Prostate gland (tissue), 2 donors: ENCODE data around the gene CACNG8.

Experiments
- POLR2A ChIP-seq: fragments of 450-650 bp; IDR thresholded peaks from one replicate; pipeline ENCODE4 v1.6.1; 2016; ENCODE audit warnings: antibody characterized with exemption, mild to moderate bottlenecking
- POLR2AphosphoS5 ChIP-seq: sonication (generic); formaldehyde crosslinking; IDR thresholded peaks from one replicate; pipeline ENCODE4 v1.6.1; 2017; ENCODE audit warnings: antibody characterized with exemption
- TF ChIP-seq, protein P1 (sequence below), 4 experiments: fragments of 200-600 bp in 2 of 4; fragments of 450-650 bp in 2 of 4; sonication (generic) in 2 of 4; IDR thresholded peaks; 1 replicate in 3 of 4; 2 replicates in 1 of 4; pipeline ENCODE4 v1.5.1; 2016 to 2019; ENCODE audit warnings: antibody characterized with exemption in 4 of 4, mild to moderate bottlenecking in 2 of 4, moderate library complexity in 2 of 4

DNA sequence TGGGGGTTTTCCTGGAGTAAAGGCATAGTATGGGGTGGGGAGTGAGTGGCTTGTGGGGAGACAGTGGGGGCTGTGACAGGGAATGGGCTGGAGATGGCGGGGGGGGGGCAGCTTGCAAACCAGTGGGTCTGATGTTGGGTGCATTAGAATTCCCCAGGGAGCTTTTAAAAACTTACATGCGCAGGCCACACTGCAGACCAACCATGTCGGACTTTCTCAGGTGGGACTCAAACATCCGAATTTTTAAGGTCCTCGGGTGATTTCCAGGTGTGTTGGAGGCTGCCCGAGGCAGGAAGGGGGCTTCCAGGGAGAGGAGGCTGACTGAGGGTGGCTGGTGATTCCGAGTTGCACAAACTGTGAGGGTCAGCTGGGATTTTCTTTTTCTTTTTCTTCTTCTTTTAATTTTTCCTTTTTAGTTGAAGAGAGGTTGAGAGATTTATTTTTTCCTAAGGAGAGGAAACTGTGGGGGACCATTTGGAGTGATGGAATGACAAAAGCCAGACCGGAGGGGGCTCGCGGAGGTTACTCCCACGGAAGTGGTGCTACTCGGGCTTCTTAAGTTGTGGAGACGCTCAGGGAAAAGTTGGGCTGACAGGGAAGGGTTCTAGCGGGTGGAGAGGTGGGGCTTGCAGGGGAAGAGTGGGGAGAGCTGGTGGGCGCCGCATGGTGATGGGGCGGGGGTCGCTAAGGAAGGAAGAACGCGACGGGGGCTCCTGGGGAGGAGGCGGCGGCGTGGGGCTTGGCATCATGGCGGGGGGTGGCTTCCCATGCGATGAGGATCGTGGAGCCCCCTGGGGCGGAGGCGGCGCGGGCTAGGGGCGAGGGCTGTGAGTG, 997 bp upstream of the CACNG8 start:
- TF ChIP-seq POLR2AphosphoS5 = no peak
- TF ChIP-seq, protein P1, sequence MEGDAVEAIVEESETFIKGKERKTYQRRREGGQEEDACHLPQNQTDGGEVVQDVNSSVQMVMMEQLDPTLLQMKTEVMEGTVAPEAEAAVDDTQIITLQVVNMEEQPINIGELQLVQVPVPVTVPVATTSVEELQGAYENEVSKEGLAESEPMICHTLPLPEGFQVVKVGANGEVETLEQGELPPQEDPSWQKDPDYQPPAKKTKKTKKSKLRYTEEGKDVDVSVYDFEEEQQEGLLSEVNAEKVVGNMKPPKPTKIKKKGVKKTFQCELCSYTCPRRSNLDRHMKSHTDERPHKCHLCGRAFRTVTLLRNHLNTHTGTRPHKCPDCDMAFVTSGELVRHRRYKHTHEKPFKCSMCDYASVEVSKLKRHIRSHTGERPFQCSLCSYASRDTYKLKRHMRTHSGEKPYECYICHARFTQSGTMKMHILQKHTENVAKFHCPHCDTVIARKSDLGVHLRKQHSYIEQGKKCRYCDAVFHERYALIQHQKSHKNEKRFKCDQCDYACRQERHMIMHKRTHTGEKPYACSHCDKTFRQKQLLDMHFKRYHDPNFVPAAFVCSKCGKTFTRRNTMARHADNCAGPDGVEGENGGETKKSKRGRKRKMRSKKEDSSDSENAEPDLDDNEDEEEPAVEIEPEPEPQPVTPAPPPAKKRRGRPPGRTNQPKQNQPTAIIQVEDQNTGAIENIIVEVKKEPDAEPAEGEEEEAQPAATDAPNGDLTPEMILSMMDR (IDR thresholded peaks at IDR 0.05) = no peak
- no peak for TF ChIP-seq POLR2A
